Measurements from ENCODE around the gene PMS2. TPM values are rescaled to one million over a fixed set of nuclear protein-coding genes. Genes with fewer than 3 reads are reported as not detected.

Gene PMS2
- polyA plus RNA-seq, 1 donor: 10.6 TPM

Other genes starting within 250 kb of the PMS2 start
- 28.5 TPM for gene RNF216, start 227.4 kb downstream of the PMS2 start, polyA plus RNA-seq (ENCODE audit: insufficient read length)
- not detected for gene OCM, start 128.3 kb downstream of the PMS2 start, polyA plus RNA-seq (ENCODE audit: insufficient read length)
- 55.4 TPM for gene CCZ1, start 110.3 kb downstream of the PMS2 start, polyA plus RNA-seq (ENCODE audit: insufficient read length)
- gene RSPH10B, start 38.4 kb downstream of the PMS2 start, polyA plus RNA-seq (ENCODE audit: insufficient read length): 0.36 TPM
- 30.3 TPM for gene AIMP2, start 223 bp upstream of the PMS2 start, polyA plus RNA-seq (ENCODE audit: insufficient read length)
- 1.7 TPM for gene ANKRD61, start 22.3 kb upstream of the PMS2 start, polyA plus RNA-seq (ENCODE audit: insufficient read length)
- 43.9 TPM for gene EIF2AK1, start 50.1 kb upstream of the PMS2 start, polyA plus RNA-seq (ENCODE audit: insufficient read length)
- 9.3 TPM for gene USP42, start 95.9 kb upstream of the PMS2 start, polyA plus RNA-seq (ENCODE audit: insufficient read length)

Data from hindlimb muscle (tissue), 1 donor.